GM19372 (cell line): ENCODE measurements around the gene HES5.

Experiments
- ATAC-seq: cut with Tn5 transposase; IDR thresholded peaks from one replicate; pipeline ENCODE4 v1.9.1; 2021; ENCODE audit warnings: mild to moderate bottlenecking, low read depth, moderate library complexity; ENCODE audit not compliant: unreplicated experiment

HES5 gene

DNA sequence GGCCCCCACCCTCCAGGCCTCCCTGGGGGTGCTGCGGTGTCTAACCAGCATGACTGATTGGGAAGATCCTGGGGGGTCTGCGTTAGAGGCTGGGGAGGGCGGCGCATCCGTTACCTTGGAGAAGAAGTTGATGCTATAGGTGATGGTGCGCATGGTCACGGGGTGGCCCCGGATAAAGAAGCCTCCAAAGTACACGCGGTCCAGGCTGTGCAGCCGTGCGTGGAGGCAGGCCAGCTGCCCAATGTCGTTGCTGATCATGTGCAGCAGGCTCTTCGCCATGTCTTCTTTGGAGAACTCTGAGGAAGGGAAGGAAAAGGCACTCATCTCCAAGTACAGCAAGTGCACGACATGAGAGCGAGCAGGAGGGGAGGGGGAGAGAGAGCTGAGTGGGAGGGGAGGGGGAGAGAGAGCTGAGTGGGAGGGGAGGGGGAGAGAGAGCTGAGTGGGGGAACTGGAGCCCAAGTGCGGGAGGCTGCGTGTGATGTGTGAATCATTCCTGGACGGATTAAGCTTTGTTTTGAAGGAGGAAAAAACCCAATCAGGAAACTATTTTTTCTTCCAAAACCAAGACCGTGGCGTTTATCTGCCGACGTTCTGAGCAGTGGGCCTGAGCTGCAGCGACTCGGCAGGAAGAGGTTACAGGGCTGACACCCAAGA lies 10.9 kb downstream of the HES5 start:
- ATAC-seq = no peak

DNA sequence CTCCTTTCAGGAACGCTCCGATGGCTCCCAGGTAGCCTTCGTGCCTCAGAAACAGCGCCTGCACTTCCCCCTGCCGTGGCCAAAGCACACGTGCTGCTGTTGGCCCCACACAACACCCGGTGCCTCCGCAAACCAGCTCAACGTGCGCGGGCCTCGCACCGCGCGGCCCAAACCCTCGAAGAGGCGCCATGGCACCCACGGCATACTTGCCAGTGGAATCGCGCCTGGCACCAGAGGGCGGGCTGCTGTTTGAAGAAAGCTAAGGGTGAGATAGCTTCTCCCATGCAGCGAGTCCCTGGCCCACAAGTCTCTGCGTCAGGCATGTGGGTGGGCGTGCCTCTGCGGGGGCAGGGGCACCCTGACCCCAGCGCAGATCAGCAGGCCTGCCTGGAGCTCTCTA lies 11.5 kb downstream of the HES5 start:
- no peak for ATAC-seq

DNA sequence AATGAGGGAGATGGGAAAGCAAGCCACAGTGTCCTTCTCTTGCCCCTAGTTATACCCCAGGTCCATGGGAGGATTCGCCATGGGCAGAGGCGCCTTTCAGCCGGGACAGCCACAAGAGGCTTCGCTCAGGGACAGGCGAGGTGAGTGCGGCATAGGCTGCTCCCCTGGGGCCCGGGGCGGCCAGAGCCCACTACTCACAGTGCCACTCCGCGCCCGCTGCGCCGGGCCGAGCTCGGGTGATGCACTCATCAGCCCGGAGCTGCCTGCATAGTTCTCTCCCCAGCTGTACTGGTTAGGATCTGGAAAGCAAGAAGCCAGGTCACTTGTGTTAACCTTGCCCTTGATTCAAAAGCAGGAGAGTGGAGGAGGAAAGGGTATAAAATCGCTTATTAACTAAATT lies 12.1 kb downstream of the HES5 start:
- ATAC-seq = no peak

GRCh38 chr1:2516946-2517345 lies 13.1 kb downstream of the HES5 start:
- ATAC-seq = no peak

DNA sequence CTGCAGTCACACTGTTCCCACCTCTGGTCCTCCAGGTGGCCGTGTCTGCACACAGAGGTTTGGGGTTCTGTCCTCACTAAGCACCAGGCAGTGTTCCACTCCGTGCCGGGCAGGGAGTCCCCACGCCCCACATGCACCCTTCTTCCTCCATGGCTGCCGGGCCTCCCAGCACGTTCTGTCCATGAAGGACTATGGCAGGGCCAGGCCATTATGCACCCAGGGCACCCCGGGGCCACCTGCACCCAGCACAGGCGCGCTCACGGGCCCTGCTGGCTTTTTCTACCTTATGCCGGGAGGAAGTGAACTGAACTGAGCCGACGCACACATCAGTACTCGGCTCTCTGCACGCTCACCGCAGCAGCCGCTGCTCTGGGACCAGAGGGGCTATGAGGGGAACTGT lies 13.9 kb downstream of the HES5 start:
- no peak for ATAC-seq

DNA sequence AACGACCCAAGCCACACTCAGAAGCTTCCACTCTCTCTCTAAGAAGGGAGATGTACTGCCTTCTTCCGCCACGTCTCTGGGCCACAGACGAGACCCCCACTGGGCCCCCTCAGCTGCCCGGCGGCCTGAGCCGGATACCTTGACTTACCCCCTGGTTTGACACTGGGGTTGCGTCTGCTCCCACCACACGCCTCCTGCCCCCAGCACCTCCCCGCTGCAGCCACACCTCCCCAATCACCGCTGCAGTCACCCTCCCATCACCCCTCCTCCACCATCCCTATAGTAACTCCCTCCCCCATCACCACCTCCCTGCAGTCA lies 14.3 kb downstream of the HES5 start:
- ATAC-seq = no peak

GRCh38 chr1:2514863-2515762 lies 14.9 kb downstream of the HES5 start:
- no peak for ATAC-seq

DNA sequence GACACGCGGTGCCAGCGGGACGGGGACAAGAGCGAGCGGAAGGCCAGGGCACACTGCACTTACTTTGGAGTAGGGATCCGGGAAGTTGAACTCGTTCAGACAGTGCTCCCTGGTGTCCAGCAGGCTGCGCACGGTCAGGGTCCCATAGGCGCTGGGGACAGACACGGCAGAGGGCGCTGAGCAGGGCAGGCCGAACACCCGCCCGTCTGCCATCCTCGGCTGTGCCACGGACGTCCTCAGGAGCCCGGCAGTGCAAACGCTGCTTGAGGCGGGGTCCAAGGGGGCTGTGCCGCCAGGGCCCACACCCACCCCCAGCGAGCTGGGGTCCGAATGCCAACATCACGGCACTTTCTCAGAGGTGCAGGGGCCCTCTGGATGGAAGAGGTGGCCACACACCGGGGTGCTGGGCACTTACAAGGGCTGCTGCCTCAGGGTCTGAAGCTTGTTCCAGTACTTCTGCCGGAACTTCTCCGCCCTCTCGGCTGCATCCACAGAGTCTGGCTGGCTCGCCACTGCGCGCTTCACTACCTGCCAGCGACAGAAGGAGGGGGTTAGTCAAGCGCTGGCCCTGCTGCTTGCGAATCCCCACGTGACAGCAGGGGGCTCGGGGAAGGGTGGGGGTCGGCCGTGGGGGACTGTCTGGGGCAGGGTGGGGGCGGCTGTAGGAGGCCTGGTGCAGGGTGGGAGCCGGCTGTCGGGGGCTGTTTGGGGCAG lies 16.0 kb downstream of the HES5 start:
- ATAC-seq = no peak

DNA sequence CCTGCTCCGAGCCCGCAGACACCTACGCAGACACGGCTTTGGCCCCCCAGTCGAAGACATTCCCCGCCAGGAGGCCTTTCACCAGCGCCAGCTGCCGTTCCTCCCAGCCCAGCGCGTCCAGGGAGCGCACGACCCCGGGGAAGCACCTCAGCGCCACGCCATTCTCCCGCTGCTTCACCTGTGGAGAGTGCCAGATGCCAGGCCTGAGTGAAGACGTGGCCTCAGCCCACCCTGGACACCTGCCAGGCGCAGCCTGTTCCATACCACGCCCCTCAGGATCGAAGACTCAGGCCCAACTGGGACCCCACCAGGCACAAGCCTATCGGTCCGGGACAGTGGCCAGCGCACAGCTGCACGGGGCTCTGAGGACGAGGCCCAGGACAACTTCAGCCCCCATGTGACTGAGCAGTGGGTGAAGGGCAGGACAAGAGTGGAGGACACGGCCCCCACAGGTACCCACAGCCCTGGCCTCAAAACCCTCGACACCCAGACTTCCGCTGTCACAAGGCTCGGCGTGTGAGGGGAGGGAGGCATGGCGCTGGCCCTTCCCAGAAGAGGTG lies 17.1 kb downstream of the HES5 start:
- ATAC-seq = no peak

GRCh38 chr1:2510366-2511155 lies 19.5 kb downstream of the HES5 start:
- no peak for ATAC-seq

DNA sequence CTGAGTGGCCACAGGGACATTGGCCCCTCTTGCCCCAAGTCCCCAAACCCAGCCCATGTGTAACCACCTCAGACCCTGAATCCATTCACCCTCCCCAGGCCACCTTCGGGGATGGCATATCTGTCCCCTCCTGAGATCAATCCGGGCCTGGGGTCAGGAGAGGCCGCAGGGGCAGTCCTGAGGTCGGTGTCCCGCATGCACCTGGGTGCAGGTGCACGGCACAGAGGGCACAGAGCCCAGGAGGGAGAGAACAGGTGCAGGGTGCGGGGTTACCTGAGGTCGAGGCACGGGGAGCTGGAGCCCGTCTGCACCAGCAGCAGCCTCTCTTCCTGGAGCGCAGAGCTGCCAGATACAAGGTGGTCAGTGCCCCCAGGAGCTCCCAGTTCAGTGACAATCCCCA lies 20.5 kb downstream of the HES5 start:
- ATAC-seq = no peak

DNA sequence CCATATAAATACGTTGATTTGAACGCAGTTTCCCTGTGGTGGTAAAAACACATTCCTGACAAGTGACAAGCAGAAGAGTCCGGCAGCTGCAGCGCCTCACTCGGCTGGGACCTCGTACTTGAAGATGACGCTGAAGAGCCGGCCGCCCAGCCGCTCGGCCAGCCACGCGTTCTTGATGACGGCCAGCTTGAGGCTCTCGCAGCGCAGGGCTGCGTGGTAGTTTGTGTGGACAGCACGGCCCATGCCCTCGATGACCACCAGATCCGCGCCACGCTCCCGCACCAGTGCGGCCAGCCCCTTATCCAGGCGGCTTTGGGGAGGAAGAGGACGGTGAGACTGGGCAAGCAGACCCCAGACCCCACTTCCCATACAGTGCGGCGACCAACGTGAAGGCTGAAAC lies 21.3 kb downstream of the HES5 start:
- no peak for ATAC-seq

GRCh38 chr1:2508180-2508579 lies 21.9 kb downstream of the HES5 start:
- no peak for ATAC-seq

- no peak for ATAC-seq
These were observed 22.3 kb downstream of the HES5 start for GRCh38 chr1:2507744-2508155.

- ATAC-seq = no peak
These were observed 23.0 kb downstream of the HES5 start for GRCh38 chr1:2506901-2507565.

DNA sequence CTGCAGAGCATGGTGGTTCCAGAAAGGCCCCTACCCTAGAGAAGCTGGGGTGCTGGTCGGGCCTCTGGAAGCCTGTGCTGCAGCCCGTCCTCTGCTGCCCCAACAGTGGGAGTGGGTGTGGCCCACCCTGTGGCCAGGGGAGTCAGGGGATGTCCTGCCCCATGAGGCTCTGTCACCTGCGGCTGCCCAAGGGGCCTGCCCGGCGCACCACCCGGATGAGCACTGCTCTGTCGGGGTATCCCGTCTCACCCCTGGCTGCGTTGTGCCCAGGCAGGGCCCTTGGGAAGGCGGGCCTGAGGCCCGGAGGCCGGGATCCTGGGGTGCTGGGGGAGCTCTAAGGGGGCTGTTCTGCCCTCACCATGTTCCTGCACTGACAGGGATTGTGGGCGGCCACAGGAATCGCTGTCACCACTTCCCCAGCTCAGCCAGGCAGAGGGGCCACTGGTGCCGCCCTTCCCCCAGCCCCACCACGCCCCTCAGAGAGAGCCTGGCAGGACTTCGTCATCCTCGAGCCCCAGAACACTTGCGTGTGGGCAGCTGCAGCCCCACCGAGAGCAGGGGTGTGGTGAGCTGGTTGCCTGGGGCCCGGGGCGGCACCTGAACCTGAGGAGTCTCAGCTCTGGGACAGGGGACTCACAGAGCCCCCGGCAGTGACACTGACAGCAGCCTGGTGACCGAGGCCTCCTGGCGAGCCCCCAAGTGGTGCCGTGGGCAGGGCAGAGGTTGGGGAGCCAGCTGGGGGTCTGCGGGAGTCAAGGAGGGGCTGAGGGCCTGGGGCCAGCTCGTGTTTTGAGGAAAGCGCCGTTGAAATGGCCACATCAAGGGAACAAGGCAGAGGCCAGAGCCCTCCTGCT lies 23.8 kb downstream of the HES5 start:
- ATAC-seq = no peak

DNA sequence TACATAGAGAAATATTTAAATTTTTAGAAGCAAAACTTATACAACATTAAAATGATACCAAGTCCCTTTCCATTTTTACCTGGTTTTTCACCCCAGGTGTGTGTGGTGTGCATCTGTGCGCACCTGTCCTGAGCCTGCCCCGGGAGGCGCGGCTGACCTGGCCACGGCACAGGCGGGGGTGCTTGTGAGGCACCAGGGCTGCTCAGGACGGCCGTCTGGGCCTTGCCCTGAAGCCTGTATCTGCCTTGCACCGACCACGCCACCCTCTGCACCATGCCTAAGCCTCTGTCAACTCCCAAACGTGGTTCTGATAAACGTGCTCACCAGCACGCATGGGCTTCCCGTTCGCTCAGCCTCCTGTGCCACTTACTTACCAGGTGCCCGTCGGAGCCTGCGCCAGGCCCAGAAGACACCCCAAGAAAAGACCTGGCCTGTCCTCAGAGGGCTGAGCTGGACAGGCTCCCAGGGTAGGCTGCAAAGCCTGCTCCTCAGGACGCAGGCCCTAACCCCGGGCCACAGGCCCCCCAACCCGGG lies 24.5 kb downstream of the HES5 start:
- ATAC-seq = no peak

DNA sequence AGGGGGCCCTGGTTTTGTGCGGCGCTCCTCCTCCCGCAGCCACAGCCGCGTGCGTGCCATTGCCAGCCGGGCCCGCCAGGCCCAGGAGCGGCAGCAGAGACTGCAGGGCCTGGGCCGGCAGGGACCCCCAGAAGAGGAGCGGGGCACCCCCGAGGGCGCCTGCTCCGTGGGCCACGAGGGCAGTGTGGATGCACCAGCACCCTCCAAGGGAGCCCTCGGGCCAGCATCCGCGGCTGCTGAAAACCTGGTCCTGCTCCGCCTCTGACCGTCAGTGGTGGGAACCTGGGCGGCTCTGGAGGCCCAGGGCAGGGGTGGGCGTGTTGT lies 25.2 kb downstream of the HES5 start:
- ATAC-seq = no peak
